GM19438 (cell line): ENCODE data around the gene ZBTB25.

ENCODE experiments used
- ATAC-seq: cut with Tn5 transposase; IDR thresholded peaks from one replicate; pipeline ENCODE4 v1.9.1; 2021; ENCODE audit warnings: low read depth; ENCODE audit not compliant: unreplicated experiment

ZBTB25 gene

DNA sequence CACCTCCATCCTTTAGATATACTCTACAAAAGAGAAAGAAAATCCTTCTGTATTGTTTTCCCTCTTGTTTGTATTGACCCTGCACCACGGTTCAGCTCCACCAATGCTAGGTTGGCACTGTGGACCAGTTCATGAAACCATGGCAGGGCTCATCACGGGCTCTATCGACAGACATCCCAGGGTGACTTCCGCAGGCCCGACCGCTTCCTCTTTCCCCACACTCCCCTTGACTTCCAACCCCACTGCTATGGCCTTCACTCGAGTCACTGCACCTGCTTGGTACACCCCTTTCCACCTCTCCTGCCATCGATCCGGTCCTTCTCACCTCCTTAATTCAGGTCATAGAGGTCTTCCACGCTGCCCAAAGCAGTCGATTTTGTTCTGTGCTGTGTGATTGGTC lies 59.5 kb downstream of the ZBTB25 start:
- ATAC-seq = no peak

DNA sequence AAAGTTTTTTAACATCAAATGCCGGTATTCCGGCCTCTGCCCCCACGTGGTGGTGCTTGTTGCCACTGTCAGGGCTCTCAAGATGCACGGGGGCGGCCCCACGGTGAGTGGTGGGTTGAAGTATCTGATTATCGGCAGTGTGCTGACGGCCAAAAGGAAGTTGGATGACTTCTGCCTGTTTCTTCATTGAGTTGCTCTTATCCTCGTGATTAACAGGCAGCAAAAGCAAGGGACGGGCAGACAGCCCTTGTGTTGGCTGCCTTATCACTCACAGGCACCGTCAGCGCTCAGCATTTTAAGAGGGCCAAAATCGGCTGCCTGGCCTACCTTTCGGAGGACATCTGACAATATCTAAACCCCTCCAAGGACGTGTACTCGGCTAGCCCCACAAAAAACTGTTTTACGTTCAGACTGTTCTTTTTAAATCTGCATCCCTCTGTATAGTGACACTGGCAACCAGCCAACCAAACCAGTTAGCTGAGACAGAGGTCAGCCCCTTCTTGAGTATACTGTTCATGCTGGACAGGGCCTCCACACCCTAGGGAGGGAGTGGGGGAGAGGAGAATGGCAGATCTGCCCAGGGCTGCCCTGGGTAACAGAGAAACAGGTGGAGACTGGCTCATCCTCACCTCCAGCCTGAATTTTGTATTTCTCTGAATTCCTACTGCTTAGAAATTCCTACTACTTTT lies 61.2 kb downstream of the ZBTB25 start:
- no peak for ATAC-seq

DNA sequence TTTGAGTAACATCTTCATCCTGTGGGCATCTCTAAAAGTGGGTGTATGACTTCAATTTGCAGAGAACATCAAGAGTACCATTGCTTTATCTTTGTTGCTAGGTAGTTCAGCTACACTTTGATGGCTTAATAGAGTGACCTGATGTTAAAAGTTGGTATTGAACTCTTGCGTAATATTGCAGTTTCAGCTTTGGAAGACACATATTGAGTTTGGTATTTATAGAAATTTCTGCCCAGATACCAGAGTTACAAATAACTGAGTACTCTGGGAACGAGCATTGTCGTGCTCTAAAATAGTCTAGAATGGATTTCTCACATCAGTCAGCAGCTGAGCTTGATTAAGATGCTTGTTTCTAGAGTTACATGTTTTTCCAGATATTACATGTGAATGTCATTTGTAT lies 63.1 kb downstream of the ZBTB25 start:
- no peak for ATAC-seq

DNA sequence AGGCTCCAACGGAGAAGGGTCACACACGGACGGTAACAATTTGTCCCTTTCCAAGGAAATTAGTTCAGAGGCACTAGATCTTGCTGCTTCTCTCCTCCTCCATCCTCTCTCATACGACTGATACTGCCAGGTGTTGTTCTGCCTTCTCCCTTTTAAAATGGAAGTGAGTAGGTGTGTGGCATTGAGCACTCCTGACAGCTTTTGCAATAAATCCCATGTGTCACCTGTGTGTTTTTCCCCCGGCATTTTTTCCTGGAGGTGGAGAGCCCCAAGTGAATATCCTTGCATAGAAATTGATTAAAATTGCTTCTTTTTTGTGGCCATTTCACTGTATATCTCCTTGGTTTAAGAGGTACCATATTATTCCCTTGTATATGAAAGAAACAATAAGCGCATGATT lies 64.5 kb downstream of the ZBTB25 start:
- no peak for ATAC-seq

DNA sequence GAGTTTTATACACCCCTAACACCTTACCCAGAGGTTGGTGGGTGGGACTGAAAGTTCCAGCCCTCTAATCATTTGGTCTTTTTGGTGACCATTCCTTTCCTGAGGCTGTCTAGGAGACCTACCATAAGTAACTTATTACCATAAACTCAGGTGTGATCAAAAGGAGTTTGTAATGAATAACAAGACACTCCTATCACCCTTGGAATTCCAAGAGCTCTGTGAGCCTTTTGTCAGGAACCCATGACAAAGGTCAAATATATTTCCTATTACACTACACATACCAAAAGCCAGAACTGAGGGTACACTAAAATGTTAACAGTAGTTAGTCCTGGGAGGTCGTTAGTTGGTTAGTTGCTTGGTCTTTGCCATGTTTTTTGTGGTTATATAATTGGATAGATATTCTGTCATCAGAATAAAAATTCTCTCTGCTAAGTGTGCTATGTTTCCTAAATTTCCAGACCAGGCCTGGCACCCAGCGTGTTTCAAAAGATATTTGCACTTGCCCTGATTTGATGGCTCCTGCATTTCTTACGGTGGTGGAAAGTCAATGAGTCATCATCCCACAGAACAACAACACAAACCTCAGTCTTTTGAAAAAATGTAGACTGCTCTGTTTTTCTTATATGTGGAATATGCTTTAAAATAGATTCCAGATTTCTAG lies 65.3 kb downstream of the ZBTB25 start:
- ATAC-seq = no peak

DNA sequence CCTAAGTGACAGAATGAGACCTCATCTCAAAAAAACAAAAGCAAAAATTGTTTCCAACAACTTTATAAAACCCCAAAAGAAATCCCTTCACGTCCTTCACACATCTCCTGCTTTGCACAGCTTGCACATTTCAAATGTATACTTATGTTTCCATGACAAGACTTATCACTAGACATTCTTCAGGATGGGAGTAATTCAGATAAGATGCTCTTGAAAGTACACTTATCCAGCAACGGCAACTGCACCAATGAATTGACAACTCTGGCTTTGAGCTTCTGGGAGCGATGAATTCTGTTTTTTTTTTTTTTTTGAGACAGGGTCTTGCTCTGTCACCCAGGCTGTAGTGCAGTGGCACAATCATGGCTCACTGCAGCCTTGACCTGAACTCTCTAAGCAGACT lies 69.1 kb downstream of the ZBTB25 start:
- ATAC-seq = no peak

DNA sequence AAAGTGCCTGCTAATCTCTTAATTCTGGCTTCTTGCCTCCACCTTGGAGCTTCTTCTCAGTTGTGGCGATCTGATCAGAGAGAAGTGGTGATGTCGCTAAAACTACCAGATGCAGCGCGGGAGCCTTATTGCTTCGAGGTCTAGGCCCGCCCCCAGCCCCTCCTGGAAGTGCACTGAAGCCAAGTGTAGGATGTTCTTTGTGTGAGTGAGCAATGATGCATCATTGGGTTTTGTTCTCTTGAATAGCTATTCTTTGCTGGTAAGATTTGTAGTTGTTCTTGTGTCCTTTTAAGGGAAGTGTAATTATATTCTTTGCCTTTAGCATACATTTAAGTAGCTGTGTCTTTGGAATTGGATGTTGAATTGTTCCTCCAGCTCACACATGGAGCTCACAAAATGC lies 79.7 kb downstream of the ZBTB25 start:
- no peak for ATAC-seq

DNA sequence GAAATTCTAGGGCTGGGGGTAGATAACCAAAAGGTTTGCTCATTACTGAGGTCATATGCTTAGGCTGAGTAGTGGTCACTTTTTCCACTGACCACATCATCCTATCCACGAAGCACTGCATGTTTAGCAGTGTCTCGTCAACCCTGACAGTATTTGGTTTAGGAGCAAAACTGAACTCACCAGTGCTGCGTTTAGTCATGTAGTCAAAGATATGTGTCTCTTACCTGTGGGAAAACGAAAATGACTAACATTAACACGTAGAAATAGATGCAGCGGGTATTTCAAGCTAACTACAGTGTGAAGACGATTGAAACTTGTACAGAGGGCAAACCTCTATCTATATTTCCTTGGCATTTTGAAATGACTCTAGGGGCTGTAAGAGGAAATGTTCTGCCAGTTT lies 80.9 kb downstream of the ZBTB25 start:
- ATAC-seq = no peak

DNA sequence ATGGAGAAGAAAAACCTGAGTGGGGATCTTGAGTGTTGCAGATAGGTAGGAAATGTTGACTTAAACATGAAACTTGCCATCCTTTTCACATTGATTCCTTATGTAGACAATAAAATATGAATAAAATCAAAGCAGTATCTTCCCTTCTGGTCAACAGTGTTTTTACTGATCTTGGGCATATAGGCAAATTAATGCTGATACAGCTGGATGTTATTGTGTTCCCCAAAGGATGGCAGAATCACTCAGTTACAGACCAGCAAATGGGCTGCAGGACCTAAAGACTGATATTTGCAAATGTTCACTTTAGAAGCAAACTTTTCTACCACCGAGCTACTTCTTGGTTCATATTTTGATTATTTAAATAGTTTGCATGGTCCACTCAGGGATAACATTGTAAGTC lies 81.6 kb downstream of the ZBTB25 start:
- ATAC-seq = no peak

DNA sequence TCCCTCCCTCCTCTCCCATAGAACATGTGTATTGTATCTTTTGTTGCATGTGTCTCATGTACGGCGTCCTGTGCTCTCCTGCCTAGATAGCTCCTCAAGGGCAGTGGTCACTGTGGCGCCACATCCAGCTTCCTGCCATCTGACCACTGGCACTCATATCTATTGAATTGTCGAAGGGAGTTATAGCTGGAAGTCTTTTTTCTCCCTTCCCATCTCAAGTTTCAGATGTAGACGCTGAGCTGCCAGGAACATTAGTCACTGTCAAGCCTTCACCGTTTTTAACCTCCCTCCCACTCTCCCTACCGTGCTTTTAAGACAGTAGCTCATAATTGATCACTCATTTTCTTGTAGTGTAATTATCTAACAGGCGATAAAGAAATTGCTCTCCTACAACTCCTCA lies 82.5 kb downstream of the ZBTB25 start:
- no peak for ATAC-seq

DNA sequence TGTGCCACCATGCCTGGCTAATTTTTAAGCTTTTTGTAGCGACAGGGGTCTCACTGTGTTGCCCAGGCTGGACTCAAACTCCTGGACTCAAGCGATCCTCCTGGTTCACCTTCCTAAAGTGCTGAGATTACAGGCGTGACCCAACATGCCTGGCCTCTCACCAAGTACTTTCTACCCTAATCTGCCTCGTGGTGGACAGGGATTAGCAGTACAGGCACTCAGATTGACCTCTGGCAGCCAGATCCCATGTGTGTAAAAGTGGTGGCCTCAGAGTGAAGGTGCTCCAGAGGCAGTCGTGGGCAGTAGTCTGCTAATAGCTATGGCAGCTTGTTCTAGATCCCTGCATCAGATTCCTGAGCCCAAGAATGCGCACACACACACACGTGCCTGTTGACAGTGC lies 84.6 kb downstream of the ZBTB25 start:
- no peak for ATAC-seq

DNA sequence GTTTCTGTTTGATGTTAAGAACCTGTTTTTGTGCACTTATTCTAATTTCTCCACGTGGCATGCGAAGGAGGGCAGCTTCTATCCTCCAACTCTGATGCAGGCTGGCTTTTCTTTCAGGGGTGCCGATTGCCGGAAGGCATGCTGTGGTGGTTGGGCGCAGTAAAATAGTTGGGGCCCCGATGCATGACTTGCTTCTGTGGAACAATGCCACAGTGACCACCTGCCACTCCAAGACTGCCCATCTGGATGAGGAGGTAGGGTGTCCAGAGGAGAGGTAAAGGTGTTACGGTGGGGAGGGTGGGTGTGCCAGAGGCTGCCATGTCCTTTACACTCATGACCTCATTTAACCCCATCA lies 85.9 kb downstream of the ZBTB25 start:
- ATAC-seq = no peak

DNA sequence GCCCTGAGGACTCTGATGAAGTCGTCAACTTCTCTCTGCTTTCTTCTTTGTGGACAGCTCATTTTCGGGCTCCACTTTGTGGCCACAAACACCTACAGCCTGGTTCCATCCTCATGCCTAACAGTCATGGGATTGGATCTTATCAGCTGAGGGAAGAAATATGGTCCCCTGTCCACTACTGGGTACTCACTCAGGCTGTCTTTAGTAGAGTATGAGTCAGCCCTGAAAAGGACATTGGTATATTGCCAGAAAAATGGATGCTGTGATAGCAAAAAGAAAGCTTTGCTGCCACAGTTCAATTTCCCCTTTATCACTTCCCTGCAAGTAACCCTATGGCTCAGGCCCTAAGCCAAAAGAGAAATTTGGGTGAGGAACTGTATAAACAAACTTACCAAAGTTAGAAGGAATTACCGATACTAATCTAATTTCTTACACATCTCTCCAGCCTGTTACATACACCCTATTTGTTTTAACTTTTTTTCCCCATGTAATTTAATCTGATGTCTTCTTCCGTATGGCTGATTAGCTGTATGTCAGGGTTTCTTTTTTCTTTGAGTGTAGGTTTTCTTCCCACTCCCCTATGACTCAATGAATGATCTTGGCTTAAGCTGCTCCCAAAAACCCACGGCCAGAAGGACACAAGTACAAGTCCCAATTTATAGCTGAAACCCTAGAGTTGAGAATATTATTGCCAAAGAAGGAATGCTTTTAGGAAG lies 86.4 kb downstream of the ZBTB25 start:
- ATAC-seq = no peak

DNA sequence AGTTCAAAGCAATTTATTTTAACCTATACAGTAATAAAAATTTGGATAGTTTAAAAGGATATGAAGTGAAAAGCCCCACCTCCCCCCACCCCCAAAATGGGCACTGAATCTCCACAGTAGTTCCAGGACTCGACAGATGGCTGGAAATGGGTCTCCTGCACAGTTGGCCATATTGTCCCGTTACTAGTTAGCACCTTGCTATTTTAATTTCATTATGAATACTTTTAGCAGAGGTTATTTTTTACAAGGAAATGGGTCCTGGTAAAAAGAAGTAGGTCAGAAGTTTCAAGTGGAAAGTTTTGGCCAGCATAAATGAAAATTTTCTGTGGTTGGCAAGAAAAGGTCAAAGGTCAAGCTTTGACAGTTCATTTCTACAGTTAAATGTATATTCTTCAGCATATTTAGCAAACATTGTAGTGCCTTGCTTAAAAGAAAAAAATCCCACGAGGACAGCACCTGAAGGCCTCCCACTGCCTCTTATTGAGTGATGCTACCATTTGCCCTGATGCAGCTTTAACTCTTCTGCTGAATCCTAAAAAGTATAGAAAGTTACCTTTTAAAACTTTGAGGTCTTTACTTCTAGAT lies 87.2 kb downstream of the ZBTB25 start:
- ATAC-seq = no peak

DNA sequence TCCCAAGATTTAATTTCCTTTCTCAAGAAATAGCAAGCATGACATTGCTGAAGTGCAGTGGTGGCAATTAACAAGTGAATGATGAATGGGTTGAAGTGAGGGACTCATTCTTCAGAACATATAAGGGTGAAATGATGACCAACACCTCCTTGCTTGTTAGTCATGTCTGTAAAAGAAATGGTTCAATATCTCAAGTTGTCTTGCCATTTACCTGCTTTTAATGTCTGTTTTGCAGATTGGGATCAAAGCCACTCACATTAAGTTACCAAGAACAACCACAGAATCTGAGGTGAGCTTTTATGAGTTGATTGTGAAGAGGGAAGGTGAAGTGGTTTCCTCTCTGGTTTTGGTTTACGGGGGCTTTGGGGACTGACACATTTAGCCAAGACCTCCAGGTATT lies 91.4 kb downstream of the ZBTB25 start:
- no peak for ATAC-seq

DNA sequence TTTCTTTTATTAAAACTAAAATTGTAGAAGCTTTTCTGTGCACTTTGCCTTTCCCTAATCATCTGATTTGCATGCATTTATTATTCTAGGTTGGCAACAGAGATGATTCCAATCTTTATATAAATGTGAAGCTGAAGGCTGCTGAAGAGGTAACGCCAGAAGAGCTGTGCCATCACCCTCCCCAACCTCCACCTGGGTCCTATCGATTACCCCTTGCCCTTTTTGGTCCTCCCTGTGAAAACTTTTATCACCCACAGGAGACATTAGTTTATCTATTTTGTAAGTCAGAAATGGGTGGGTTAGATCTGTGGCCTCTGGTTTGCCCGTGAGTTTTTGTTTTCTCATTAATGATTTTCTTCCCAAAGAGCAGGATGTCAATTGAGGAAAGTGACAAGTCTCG lies 92.6 kb downstream of the ZBTB25 start:
- ATAC-seq = no peak

DNA sequence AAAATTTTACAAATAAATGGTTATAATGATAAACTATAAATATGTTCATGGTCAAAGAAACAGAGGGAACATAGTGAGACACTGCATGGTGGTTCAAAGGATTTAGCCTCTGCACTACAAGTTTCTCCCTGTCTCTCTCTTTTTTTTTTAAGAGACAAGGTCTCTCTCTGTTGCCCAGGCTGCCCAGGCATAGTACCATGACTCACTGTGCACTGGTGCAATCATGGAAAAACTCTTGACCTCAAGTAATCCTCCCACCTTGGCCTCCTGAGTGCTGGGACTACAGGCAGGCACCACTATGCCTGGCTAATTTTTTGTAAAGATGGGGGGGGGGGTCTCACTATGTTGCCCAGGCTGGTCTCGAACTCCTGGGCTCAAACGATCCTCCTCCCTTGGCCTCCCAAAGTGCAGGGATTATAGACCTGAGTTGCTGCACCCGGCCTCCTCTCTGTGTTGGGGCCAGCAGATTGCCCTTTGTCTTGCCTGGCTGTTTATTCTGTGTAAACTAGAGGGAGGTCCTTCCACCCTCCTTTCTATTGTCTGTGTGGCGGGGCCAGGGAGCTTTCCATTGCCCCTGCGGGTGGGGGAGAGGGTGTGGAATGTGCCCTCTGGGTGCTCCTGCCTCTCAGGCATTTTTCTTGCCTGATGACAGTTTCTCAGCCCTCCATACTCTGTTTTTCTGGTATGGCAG lies 93.4 kb downstream of the ZBTB25 start:
- no peak for ATAC-seq

DNA sequence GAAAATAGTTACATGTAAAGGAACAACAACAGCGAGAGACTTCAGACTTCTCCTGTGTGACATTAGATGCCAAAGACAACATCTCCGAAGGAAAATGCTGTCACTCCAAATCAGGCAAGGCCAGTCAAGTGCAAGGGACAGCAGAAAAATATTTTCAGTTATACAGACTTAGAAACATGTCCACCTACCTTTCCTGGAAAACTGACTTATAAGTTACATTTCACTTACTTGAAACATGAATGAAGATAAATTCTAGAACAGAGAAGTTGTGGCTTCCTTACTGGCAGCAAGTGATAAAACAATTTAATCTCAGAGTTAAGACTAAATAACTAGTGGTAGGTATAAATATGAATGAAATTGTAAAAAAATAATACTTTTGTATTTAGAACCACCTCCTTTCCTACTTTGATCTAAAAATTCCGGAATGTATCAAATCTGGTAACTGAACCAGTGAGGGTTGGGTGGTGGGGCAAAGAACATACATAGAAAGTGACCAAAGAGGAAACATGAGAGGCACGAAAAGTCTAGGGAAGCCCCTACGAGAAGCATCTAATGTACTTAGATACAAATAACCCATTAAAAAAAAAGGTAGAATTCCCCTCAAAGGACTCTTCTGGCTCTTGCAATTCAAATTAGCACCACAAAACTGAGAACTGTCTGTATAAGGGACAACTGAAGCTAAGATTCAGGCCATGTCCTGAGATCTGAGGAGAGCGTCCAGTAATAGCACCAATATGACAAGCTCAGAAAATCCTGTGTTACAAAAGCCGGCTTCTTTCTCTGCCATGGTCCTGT lies 94.3 kb downstream of the ZBTB25 start:
- ATAC-seq = no peak

DNA sequence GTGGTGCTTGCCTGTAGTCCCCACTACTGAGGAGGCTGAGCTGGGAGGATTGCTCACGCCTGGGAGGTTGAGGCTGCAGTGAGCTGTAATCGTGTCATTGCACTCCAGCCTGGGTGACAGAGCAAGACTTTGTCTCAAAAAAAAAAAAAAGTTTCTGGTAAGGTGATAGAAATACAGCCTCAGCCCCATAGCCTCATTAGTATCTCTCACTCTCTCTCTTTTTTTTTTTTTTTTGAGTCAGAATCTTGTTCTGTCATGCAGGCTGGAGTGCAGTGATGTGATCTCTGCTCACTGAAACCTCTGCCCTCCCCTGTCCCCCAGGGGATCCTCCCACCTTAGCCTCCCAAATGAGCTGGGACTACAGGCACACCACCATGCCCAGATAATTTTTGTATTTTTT lies 96.3 kb downstream of the ZBTB25 start:
- ATAC-seq = no peak

DNA sequence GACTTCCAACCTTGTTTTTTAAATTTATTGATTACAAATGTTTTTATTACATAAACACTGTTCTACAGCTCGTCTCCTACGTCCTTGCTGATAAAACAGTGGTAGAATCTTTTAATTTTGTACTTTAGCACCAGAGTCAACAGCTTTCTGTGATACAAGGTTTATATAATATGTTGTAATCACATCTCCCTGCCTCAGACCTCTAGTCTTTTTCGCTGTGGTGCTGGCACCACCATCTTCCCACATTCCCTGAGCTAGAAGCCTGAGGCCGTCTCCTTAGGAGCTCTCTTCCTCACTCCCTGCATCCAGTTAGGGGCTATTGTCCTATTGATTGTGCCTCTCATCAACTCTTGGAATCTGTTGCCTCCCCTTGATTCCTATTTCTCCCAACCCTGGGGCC lies 98.3 kb downstream of the ZBTB25 start:
- ATAC-seq = no peak
